GM19025 (cell line): ENCODE data around the gene MAGEA2.
A peak's percentile ranks its signal among the peaks of the same experiment; 100 is the strongest.
"Not testable (repeated sequence)": the region's sequence is repeated elsewhere in the genome, so short reads cannot be mapped to it uniquely, and the experiment has no call there.

Experiments used
- ATAC-seq: cut with Tn5 transposase; IDR thresholded peaks from one replicate; pipeline ENCODE4 v1.9.1; 2021; ENCODE audit warnings: mild to moderate bottlenecking, low read depth, moderate library complexity; ENCODE audit not compliant: unreplicated experiment

MAGEA2 gene, protein sequence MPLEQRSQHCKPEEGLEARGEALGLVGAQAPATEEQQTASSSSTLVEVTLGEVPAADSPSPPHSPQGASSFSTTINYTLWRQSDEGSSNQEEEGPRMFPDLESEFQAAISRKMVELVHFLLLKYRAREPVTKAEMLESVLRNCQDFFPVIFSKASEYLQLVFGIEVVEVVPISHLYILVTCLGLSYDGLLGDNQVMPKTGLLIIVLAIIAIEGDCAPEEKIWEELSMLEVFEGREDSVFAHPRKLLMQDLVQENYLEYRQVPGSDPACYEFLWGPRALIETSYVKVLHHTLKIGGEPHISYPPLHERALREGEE

DNA sequence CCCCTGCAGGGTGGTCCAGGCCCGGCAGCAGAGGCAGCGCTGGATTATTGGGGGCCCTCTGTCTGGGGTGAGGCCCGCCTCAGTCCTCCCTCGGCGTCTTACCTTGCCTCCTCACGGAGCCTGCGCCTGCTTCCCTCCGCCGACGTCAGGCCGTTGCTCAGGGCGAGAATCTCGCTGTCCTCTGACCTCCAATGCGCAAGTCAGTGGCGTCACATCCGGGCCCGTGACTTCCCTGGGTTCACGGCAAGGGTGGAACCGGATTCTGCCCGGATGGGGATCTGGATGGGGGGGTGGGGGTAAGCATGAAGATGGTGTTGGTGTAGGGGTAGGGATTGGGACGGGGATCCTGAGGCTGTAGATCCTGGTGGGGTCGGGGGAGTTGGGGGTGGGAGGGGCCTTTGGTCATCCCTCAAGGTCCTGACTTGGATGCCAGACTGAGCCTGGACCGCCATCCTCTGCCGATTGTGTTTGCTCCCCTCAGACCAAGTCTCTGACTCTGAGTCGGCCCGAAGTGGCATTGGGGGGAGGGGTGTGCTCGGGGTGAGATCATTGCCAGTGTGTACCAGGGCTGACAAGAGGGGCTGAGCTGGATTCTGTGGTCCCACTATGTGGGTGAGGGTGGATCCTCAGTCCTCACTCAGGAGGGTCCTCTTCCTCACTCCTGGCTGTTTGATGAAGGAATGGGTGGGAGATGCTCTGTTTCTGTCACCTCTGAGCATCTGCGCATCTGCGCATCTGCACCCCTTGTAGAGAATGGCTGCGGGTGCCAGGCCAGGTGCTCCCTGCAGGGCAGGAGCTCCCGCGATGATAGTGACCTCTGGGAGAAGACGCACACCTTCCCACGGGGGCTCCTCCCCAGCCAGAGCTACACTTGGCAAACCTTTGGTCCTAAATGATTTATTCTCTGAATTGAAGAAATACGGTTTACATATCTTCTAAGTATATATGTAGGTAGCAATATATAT, at the start of gene MAGEA2:
Gene MAGEA2, minus strand, starts transcription at position 157 of the 965 bp plus-strand sequence. CDS start 2,479 bp downstream, outside the sequence.
- not testable (repeated sequence) for ATAC-seq

DNA sequence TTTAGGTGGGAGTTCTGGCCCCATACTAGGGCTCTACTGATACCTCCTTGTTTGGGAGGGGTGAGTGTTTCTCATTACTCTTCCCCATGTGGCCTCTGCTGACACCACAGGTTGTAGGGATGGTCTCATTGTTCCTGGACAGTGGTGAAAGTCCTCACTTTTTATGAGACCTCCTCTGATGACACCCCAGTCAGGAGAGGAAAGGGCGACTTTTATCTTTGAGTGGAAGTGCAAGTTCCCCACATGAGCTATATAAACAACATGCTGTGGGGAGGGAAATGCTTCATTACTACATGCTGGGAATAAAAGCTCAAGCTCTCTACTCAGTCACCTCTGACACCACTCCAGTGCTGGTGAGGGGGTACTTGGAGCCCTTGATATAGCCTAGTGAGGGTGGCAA, 45.3 kb upstream of the MAGEA2 start:
- ATAC-seq, result no peak

DNA sequence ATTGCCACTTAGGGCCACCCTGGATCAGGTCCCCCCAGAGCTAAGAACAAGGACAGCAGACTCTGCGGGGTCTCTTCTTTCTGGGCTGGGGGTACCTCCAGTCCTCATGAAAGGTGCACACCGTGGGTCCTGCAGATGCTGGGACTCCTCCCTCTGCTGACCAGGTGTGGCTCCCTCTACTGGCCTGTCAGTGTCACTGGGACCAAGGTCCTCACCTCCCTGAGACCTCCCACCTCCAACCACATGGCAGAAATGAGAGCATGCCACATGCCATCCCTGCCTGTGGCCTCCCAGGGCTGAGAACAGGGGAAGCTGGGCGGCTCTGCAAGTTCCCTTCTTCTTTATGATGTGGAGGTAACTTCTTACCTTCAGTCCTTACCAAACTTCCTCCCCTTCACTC, 33.4 kb upstream of the MAGEA2 start:
- ATAC-seq, result peak; percentile 51

DNA sequence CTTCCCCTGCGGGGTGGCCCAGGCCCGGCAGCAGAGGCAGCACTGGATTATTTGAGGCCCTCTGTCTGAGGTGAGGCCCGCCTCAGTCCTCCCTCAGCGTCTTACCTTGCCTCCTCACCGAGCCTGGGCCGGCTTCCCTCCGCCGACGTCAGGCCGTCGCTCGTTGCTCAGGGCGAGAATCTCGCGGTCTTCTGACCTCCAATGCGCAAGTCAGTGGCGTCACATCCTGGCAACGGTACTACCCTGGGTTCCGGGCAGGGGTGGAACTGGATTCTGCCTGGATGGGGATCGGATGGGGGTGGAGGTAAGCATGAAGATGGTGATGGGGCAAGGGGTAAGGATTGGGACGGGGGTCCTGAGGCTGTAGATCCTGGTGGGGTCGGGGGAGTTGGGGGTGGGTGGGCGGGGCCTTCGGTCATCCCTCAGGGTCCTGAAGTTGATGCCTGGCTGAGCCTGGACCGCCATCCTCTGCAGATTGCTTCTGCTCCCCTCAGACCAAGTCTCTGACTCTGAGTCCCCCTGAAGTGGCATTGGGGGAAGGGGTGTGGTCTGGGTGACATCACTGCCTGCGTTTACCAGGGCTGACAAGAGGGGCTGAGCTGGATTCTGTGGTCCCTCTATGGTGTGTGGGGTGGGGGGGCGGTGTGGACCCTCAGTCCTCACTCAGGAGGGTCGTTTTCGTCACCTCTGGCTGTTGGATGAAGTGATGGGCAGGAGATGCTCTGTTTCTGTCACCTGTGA, 16.1 kb upstream of the MAGEA2 start, which contains the start of gene MAGEA6:
Gene MAGEA6, minus strand, starts transcription at position 141 of the 741 bp plus-strand sequence. CDS start 2,039 bp downstream, outside the sequence.
- not testable (repeated sequence) for ATAC-seq

DNA sequence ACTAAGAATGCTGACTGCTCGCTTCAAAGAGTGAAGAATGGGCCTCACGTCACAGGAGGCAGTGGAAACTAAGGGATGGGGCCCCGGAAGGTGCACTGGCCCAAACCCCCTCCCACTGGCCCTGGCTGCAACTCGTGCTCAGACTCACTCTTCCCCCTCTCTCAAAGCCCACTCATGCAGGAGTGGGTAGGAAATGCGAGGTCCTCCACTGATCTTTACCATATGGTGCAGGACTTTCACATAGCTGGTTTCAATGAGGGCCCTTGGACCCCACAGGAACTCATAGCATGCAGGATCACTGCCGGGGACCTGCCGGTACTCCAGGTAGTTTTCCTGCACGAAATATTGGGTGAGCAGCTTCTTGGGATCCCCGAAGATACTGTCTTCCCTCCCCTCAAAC, 12.9 kb upstream of the MAGEA2 start:
- ATAC-seq, result not testable (repeated sequence)

DNA sequence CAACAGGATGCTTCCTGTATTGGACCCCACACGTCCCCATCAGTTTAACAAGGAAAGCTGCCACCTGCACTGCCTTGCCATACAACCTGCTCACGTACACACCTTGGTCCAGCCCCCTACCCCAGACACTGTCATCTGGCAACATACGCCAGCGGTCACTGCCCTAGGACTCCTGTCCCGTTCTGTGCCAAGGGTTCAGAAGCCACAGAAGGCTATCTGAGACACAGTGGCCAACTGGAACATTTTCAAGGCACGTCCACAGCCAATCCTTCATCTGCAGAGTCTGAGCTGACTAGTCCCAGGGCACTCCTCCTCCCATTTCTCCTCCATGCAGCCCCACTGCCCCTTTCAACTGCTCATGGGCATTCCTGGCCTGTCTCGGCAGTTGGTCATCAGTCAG, 7.9 kb upstream of the MAGEA2 start:
- ATAC-seq, result not testable (repeated sequence)

DNA sequence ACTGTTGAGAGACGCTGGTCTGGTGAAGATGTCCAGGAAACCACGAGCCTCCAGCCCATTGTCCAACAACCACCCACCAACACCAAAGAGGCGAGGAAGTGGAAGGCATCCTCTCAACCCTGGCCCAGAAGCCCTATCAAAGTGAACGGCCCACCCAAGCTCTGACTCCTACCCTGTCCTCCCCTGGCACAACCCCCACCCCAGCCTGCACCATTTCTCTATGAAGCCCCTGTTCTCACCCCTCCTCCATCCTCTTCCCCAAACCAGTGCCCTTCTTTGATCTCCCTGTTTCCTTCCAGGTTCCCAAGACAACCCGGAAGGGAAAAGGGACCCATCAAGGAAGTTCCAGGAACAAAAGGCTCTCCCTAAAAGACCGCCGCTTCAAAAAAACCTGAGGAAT, 5.9 kb upstream of the MAGEA2 start:
- ATAC-seq, result not testable (repeated sequence)

DNA sequence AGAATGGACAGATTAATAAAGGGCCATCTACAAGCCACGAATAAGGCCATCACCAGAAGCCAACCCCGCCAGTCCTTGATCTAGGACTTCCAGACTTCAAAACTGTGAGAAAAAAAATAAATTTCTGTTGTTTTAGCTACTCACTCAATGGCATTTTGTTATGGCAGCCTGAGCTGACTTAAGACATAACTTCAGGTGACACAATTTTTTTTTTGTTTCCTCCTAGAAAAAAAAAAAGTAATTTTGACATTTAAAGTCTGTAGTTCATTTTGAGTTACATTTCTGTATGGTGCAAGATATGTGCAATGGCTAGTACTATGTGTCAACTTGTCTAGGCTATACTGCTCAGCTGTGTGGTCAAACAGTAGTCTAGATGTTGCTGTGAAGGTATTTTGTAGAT, 5.3 kb upstream of the MAGEA2 start, which contains the start of gene CSAG3:
Gene CSAG3, plus strand, starts transcription at position 301 of the 400 bp plus-strand sequence.
- ATAC-seq, result not testable (repeated sequence)

DNA sequence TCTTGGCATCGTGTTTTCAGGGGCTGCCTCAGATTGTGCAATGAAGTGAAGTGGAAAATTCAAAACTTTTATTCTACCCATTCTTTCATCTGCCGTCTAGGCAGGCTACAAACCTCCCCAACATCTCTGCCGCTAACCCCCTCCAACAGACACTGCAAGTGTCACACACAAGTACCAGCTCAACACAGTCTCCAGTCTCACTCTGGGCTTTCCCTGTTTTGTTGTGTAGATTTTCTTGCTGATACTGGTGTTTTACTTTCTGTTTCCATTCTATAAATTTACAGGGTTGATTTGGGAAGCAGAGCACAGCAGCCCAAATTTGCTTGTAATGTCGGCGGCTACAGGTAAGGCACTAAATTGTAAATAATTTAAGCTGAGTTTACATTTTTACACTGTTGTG, 1.2 kb upstream of the MAGEA2 start:
- not testable (repeated sequence) for ATAC-seq

DNA sequence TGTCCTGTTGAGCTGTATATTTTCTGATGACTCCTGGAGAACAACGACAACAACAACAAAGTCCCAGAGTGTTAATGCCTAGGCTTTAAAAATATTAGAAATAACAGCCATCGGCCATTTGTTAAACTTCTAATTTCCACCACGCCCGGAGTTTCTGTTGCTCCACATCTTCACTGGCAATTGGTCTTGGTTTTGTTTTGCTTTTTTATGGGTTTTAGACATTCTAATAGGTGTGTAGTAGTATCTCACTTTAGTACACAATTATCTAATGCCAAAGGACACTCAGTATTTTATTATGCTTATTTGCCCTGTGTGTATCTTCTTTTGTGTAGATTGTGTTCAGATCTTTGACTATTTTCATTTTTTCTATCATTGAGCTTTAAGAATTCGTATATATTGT, 15.1 kb downstream of the MAGEA2 start:
- ATAC-seq, result no peak

DNA sequence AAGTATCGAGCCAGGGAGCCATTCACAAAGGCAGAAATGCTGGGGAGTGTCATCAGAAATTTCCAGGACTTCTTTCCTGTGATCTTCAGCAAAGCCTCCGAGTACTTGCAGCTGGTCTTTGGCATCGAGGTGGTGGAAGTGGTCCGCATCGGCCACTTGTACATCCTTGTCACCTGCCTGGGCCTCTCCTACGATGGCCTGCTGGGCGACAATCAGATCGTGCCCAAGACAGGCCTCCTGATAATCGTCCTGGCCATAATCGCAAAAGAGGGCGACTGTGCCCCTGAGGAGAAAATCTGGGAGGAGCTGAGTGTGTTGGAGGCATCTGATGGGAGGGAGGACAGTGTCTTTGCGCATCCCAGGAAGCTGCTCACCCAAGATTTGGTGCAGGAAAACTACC, 17.1 kb downstream of the MAGEA2 start:
- ATAC-seq, result not testable (repeated sequence)

DNA sequence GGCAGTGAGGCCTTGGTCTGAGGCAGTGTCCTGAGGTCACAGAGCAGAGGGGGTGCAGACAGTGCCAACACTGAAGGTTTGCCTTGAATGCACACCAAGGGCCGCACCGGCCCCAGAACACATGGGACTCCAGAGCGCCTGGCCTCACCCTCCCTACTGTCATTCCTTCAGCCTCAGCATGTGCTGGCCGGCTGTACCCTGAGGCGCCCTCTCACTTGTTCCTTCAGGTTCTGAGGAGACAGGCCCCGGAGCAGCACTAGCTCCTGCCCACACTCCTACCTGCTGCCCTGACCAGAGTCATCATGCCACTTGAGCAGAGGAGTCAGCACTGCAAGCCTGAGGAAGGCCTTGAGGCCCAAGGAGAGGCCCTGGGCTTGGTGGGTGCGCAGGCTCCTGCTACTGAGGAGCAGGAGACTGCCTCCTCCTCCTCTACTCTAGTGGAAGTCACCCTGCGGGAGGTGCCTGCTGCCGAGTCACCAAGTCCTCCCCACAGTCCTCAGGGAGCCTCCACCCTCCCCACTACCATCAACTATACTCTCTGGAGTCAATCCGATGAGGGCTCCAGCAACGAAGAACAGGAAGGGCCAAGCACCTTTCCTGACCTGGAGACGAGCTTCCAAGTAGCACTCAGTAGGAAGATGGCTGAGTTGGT, 17.7 kb downstream of the MAGEA2 start:
- no peak for ATAC-seq

DNA sequence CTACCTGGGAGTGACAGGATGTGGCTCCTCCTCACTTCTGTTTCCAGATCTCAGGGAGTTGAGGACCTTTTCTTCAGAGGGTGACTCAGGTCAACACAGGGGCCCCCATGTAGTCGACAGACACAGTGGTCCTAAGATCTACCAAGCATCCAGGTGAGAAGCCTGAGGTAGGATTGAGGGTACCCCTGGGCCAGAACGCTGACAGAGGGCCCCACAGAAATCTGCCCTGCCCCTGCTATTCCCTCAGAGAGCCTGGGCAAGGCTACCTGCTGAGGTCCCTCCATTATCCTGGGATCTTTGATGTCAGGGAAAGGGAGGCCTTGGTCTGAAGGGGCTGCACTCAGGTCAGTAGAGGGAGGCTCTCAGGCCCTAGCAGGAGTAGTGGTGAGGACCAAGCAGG, 18.5 kb downstream of the MAGEA2 start:
- ATAC-seq, result no peak

DNA sequence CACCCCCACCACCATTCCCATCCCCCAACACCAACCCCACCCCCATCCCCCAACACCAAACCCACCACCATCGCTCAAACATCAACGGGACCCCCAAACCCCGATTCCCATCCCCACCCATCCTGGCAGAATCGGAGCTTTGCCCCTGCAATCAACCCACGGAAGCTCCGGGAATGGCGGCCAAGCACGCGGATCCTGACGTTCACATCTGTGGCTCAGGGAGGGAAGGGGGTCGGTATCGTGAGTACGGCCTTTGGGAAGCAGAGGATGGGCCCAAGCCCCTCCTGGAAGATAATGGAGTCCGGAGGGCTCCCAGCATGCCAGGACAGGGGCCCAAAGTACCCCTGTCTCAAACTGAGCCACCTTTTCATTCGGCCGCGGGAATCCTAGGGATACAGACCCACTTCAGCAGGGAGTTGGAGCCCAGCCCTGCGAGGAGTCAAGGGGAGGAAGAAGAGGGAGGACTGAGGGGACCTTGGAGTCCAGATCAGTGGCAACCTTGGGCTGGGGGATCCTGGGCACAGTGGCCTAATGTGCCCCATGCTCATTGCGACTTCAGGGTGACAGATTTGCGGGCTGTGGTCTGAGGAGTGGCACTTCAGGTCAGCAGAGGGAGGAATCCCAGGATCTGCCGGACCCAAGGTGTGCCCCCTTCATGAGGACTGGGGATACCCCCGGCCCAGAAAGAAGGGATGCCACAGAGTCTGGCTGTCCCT, 19.3 kb downstream of the MAGEA2 start:
- not testable (repeated sequence) for ATAC-seq

DNA sequence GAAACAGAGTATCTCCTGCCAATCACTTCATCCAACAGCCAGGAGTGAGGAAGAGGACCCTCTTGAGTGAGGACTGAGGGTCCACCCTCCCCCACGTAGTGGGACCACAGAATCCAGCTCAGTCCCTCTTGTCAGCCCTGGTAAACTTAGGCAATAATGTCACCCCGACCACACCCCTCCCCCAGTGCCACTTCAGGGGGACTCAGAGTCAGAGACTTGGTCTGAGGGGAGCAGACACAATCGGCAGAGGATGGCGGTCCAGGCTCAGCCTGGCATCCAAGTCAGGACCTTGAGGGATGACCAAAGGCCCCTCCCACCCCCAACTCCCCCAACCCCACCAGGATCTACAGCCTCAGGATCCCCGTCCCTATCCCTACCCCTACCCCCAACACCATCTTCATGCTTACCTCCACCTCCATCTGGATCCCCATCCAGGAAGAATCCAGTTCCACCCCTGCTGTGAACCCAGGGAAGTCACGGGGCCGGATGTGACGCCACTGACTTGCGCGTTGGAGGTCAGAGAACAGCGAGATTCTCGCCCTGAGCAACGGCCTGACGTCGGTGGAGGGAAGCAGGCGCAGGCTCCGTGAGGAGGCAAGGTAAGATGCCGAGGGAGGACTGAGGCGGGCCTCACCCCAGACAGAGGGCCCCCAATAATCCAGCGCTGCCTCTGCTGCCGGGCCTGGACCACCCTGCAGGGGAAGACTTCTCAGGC, 20.2 kb downstream of the MAGEA2 start, which contains the start of the genes CSAG1 and MAGEA12:
Gene CSAG1, minus strand, starts transcription at position 461 of the 715 bp plus-strand sequence. CDS start 1,261 bp downstream, outside the sequence.
Gene MAGEA12, plus strand, starts transcription at position 497 of the 715 bp plus-strand sequence. CDS start 2,405 bp downstream, outside the sequence.
- ATAC-seq, result no peak

DNA sequence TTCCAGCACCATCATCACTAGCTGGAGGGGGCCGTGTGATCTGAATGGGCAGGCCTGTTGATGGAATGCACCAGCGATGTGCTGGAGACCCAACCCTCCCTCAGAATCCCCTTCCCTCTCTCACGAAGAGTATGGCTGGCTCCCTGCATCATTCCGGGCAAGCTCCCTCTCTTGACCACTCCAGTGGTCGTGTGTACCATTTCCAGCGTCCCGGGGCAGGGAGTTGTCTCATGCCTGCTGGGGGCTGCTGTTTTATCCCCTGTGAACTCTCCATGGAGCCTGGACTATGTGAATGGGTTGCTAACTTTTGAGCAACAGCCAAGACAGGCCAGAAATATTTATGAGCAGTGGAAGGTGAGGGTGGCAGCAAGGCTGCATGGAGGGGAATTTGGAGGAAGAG, 28.2 kb downstream of the MAGEA2 start:
- no peak for ATAC-seq

DNA sequence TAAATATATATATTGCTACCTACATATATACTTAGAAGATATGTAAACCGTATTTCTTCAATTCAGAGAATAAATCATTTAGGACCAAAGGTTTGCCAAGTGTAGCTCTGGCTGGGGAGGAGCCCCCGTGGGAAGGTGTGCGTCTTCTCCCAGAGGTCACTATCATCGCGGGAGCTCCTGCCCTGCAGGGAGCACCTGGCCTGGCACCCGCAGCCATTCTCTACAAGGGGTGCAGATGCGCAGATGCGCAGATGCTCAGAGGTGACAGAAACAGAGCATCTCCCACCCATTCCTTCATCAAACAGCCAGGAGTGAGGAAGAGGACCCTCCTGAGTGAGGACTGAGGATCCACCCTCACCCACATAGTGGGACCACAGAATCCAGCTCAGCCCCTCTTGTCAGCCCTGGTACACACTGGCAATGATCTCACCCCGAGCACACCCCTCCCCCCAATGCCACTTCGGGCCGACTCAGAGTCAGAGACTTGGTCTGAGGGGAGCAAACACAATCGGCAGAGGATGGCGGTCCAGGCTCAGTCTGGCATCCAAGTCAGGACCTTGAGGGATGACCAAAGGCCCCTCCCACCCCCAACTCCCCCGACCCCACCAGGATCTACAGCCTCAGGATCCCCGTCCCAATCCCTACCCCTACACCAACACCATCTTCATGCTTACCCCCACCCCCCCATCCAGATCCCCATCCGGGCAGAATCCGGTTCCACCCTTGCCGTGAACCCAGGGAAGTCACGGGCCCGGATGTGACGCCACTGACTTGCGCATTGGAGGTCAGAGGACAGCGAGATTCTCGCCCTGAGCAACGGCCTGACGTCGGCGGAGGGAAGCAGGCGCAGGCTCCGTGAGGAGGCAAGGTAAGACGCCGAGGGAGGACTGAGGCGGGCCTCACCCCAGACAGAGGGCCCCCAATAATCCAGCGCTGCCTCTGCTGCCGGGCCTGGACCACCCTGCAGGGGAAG, 39.5 kb downstream of the MAGEA2 start, which contains the start of gene MAGEA2B:
Gene MAGEA2B, plus strand, starts transcription at position 814 of the 973 bp plus-strand sequence. CDS start 2,479 bp downstream, outside the sequence.
- not testable (repeated sequence) for ATAC-seq
